ENCODE measurements around the gene NTM. TPM values are rescaled to one million over a fixed set of nuclear protein-coding genes. Genes with fewer than 3 reads are reported as not detected.

The NTM gene
- total and polyA plus RNA-seq, 2 experiments from 2014 or later, result 1.1 to 1.7 TPM

DNA sequence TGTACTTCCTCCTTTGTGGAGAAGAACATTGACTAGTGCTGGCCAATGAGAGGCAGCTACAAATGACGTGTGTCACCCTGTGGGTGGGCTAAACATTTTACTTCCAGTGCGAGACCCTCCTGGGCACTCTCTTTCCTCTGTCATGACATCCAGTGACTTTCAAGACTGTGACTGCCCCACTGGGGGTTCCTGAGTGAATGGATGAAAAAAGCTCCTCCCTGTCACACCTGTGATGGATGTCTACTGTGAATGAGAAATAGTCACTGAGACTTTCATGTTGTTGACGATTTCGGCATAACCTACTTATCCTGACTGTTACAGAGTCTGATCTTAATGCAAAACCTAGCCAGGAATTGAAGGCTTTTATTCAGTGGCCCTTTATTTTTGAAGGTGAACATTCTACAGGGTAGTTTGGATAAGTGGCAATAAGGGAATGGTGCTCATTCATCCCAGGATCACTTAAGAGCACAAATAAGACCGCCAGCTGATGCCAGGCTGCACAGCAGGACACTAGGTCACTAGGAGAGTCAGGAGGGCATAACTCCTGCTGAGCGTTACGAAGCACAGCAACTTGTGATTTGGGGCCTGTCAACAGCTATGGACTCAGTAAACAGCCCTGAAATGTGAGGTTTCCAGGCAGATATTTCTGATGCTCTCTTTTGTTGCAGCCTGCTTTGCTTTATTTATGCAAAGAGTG, 636.6 kb downstream of the NTM start:
- no peak overlapping the region for H3K27ac ChIP-seq
- no peaks in the 10 kb centered on the region for H3K4me1 ChIP-seq (ENCODE audit: low read depth)
- TF ChIP-seq, protein P1, sequence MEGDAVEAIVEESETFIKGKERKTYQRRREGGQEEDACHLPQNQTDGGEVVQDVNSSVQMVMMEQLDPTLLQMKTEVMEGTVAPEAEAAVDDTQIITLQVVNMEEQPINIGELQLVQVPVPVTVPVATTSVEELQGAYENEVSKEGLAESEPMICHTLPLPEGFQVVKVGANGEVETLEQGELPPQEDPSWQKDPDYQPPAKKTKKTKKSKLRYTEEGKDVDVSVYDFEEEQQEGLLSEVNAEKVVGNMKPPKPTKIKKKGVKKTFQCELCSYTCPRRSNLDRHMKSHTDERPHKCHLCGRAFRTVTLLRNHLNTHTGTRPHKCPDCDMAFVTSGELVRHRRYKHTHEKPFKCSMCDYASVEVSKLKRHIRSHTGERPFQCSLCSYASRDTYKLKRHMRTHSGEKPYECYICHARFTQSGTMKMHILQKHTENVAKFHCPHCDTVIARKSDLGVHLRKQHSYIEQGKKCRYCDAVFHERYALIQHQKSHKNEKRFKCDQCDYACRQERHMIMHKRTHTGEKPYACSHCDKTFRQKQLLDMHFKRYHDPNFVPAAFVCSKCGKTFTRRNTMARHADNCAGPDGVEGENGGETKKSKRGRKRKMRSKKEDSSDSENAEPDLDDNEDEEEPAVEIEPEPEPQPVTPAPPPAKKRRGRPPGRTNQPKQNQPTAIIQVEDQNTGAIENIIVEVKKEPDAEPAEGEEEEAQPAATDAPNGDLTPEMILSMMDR (IDR thresholded peaks at IDR 0.05; ENCODE audit: low read depth, low read length), result no peak
- no peaks in the 10 kb centered on the region for H3K9me3 ChIP-seq (ENCODE audit: low read depth)
- no peak overlapping the region for H3K4me3 ChIP-seq
- H3K36me3 ChIP-seq, result no peaks in the 10 kb centered on the region
- peaks cover 40% of the 10 kb centered on the region for H3K27me3 ChIP-seq
- no peak for DNase-seq (ENCODE audit: low read depth in 1 of 2, low spot score in 1 of 2)

DNA sequence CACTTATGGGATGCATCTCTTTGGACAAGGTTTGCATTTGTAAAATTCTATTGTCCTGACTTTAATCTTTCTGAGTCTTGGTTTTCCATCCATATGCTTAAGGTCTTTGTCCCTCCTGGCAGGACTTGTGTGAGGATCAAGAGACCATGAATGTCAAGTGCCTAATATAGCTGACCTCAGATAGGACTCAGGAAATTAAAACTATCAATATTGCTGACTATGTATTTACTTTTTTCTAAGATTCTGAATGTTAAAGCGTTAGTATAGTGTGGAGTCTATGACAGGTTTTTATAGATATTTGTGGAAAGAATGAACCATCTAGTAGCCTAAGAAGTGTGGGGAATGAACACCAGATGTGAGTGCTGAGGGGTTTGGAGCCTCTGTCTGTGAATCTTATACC, 637.8 kb downstream of the NTM start:
- Histone ChIP-seq H3K27me3 (peaks cover 41% of the 10 kb centered on the region), H3K9me3 (ENCODE audit: low read depth) (no peaks in the 10 kb centered on the region), H3K4me3 (no peak overlapping the region), H3K4me1 (ENCODE audit: low read depth) (no peaks in the 10 kb centered on the region), H3K27ac (no peak overlapping the region), H3K36me3 (no peaks in the 10 kb centered on the region)
- DNase-seq (ENCODE audit: low read depth in 1 of 2, low spot score in 1 of 2), result no peak
- TF ChIP-seq, protein P1 (IDR thresholded peaks at IDR 0.05; ENCODE audit: low read depth, low read length), result no peak

- Histone ChIP-seq H3K4me1 (ENCODE audit: low read depth) (no peaks in the 10 kb centered on the region), H3K9me3 (ENCODE audit: low read depth) (no peaks in the 10 kb centered on the region), H3K36me3 (no peaks in the 10 kb centered on the region), H3K27me3 (peaks cover 41% of the 10 kb centered on the region), H3K27ac (no peak overlapping the region), H3K4me3 (no peak overlapping the region)
- DNase-seq (ENCODE audit: low read depth in 1 of 2, low spot score in 1 of 2), result peak in 1 of 2 donors; percentile 8
- TF ChIP-seq, protein P1 (IDR thresholded peaks at IDR 0.05; ENCODE audit: low read depth, low read length), result no peak
Measured at GRCh38 chr11:132008872-132009271, 638.5 kb downstream of the NTM start.

- no peaks in the 10 kb centered on the region for H3K9me3 ChIP-seq (ENCODE audit: low read depth)
- TF ChIP-seq, protein P1 (IDR thresholded peaks at IDR 0.05; ENCODE audit: low read depth, low read length), result no peak
- H3K4me1 ChIP-seq (ENCODE audit: low read depth), result no peaks in the 10 kb centered on the region
- DNase-seq (ENCODE audit: low read depth in 1 of 2, low spot score in 1 of 2), result no peak
- no peak overlapping the region for H3K27ac ChIP-seq
- no peak overlapping the region for H3K4me3 ChIP-seq
- no peaks in the 10 kb centered on the region for H3K36me3 ChIP-seq
- peaks cover 1% of the 10 kb centered on the region for H3K27me3 ChIP-seq
Measured at GRCh38 chr11:132020001-132020400, 649.6 kb downstream of the NTM start.

GRCh38 chr11:132022285-132022684, 651.9 kb downstream of the NTM start:
- Histone ChIP-seq H3K9me3 (ENCODE audit: low read depth) (no peaks in the 10 kb centered on the region), H3K27ac (no peak overlapping the region), H3K4me3 (no peak overlapping the region), H3K4me1 (ENCODE audit: low read depth) (no peaks in the 10 kb centered on the region), H3K27me3 (peaks cover 4% of the 10 kb centered on the region), H3K36me3 (no peaks in the 10 kb centered on the region)
- TF ChIP-seq, protein P1 (IDR thresholded peaks at IDR 0.05; ENCODE audit: low read depth, low read length), result no peak
- no peak for DNase-seq (ENCODE audit: low read depth in 1 of 2, low spot score in 1 of 2)
